A673 (cell line): Measurements from ENCODE around the gene ZNF335.

Source experiments
- CTCF ChIP-seq: fragments of 300-800, 200-600 bp; sonication (generic); conservative IDR thresholded peaks from 2 replicates; pipeline ENCODE4 v1.5.1; 2017; ENCODE audit warnings: low read depth, mild to moderate bottlenecking, antibody characterized with exemption, low read length, moderate library complexity, mixed read lengths
- EZH2 ChIP-seq: fragments of 200-600 bp; sonication (generic); IDR thresholded peaks from 2 replicates; pipeline ENCODE4 v1.6.1; 2017; ENCODE audit warnings: borderline replicate concordance, low read depth, mild to moderate bottlenecking, mixed read lengths, antibody characterized with exemption, low read length; ENCODE audit not compliant: poor library complexity, severe bottlenecking

GRCh38 chr20:45983279-45983743 is 11.3 kb upstream of the ZNF335 start:
- no peak for TF ChIP-seq CTCF
- TF ChIP-seq EZH2 = no peak
